HepG2 (cell line): Measurements from ENCODE around the gene SIGLEC1. TPM values are rescaled to one million over a fixed set of nuclear protein-coding genes. Genes with fewer than 3 reads are reported as not detected.

ENCODE experiments used
- ATAC-seq: fragments of 200-7000 bp; cut with Tn5 transposase; 3 replicates; pipeline ENCODE4 v1.9.1; 2020; ENCODE audit warnings: mild to moderate bottlenecking, moderate library complexity
- Bru-seq: library from RNA; stranded (reverse); fragments of 400-500 nt; gene quantifications from one replicate; lab custom pipeline; 2021; lab: Mats Ljungman, UMichigan
- BruChase-seq, 2 experiments: library from RNA; stranded (reverse); fragments of 400-500 nt; gene quantifications; one replicate each; lab custom pipeline; 2021; lab: Mats Ljungman, UMichigan
- BruUV-seq: library from RNA; stranded (reverse); fragments of 400-500 nt; replicated peaks from 2 replicates; lab custom pipeline; 2021; lab: Mats Ljungman, UMichigan
- CTCF ChIA-PET: fragments of 300-600 bp; formaldehyde crosslinking; extraction: SDS; loops from one replicate; lab custom pipeline; 2021; ENCODE audit warnings: low total read pairs, inconsistent platforms, low intra/inter-chr PET ratio; lab: Yijun Ruan, JAX
- POLR2A ChIA-PET: fragments of 350-600 bp; sonication (Branson Sonifier 250); formaldehyde crosslinking; loops from one replicate; lab custom pipeline; 2020; ENCODE audit warnings: antibody characterized with exemption, inconsistent platforms; lab: Yijun Ruan, JAX
- DNase-seq: peaks from one replicate; pipeline ENCODE4 v3.0.0-alpha.2; 2015; ENCODE audit warnings: low spot score
- FAIRE-seq: peaks from 3 replicates; lab custom pipeline; 2011; peaks lifted over from hg19 to GRCh38; lab: Jason Lieb, UNC
- H2AFZ ChIP-seq: one replicate; pipeline ENCODE4 v1.6.1; 2011; ENCODE audit warnings: low read length, inconsistent platforms
- H3K27ac ChIP-seq: fragments of 300-600 bp; 3 replicates; pipeline ENCODE4 v1.8.0; 2011; ENCODE audit warnings: mixed run types, mild to moderate bottlenecking, mixed read lengths, low read length, inconsistent platforms; ENCODE audit not compliant: insufficient read depth; ENCODE audit errors: extremely low read length
- H3K27me3 ChIP-seq, 2 experiments: fragments of 200-600 bp in 1 of 2; 2 replicates in 1 of 2; 3 replicates in 1 of 2; pipeline versions ENCODE4 v1.6.0 to v1.8.0; 2011; ENCODE audit warnings: low read length in 2 of 2, mild to moderate bottlenecking in 2 of 2, moderate library complexity in 2 of 2, inconsistent platforms in 1 of 2; ENCODE audit not compliant: insufficient read depth in 2 of 2, control insufficient read depth in 1 of 2
- H3K36me3 ChIP-seq, 2 experiments: fragments of 200-600 bp in 1 of 2; replicated peaks in 1 of 2; 2 replicates in 1 of 2; 3 replicates in 1 of 2; pipeline versions ENCODE4 v1.5.1 to v1.8.0; 2011; ENCODE audit warnings: low read length in 2 of 2, inconsistent platforms in 1 of 2; ENCODE audit not compliant: insufficient read depth in 2 of 2, control insufficient read depth in 1 of 2
- H3K4me1 ChIP-seq: 2 replicates; pipeline ENCODE4 v1.5.1; 2012; ENCODE audit warnings: low read length, inconsistent platforms; ENCODE audit not compliant: insufficient read depth
- H3K4me2 ChIP-seq: 2 replicates; pipeline ENCODE4 v1.6.0; 2011; ENCODE audit warnings: low read depth, low read length, inconsistent platforms
- H3K4me3 ChIP-seq, 3 experiments: fragments of 200-600 bp in 1 of 3; sonication (generic), shearing (Covaris generic) in 1 of 3; replicated peaks in 1 of 3; 2 replicates each; pipeline ENCODE4 v1.5.1; 2011 to 2016; ENCODE audit warnings: low read length in 3 of 3, inconsistent platforms in 2 of 3, low read depth in 2 of 3, mild to moderate bottlenecking in 2 of 3, control low read depth in 1 of 3, mixed read lengths in 1 of 3; ENCODE audit not compliant: insufficient read depth in 1 of 3
- H3K79me2 ChIP-seq: one replicate; pipeline ENCODE4 v1.6.1; 2011; ENCODE audit warnings: low read length, inconsistent platforms; ENCODE audit not compliant: insufficient read depth
- H3K9ac ChIP-seq: 2 replicates; pipeline ENCODE4 v1.6.0; 2011; ENCODE audit warnings: mild to moderate bottlenecking, low read depth, low read length, inconsistent platforms; ENCODE audit not compliant: insufficient read depth
- H3K9me3 ChIP-seq: 2 replicates; pipeline ENCODE4 v1.5.1; 2012; ENCODE audit warnings: mild to moderate bottlenecking, low read length
- H4K20me1 ChIP-seq: 2 replicates; pipeline ENCODE4 v1.6.0; 2011; ENCODE audit warnings: inconsistent platforms, mild to moderate bottlenecking, low read length, moderate library complexity; ENCODE audit not compliant: insufficient read depth
- CEBPB ChIP-seq: IDR thresholded peaks from 2 replicates; pipeline ENCODE4 v1.6.1; 2011; ENCODE audit warnings: low read depth, low read length, improper control_type of control experiment, borderline replicate concordance
- CEBPG ChIP-seq: IDR thresholded peaks from 2 replicates; pipeline ENCODE4 v1.6.1; 2016
- SOX5 ChIP-seq: IDR thresholded peaks from 2 replicates; pipeline ENCODE4 v1.6.1; 2016; ENCODE audit warnings: borderline replicate concordance
- ZNF724P ChIP-seq: sonication (generic); formaldehyde crosslinking; IDR thresholded peaks from 2 replicates; pipeline ENCODE4 v1.8.0; 2022; ENCODE audit warnings: missing genetic modification reagents, borderline replicate concordance
- WGBS: methylation state at CpG from one replicate; pipeline ENCODE4 v1.1.6; 2017; ENCODE audit warnings: low lambda C conversion rate; 5-methylcytosine and 5-hydroxymethylcytosine counted together
- in situ Hi-C: cut with HindIII; loops from 2 replicates; pipeline ENCODE4 v1.10.0; 2017; ENCODE audit warnings: low pct_unique_long_range_greater_than_20kb; ENCODE audit not compliant: extremely low pct_ligation_motif_present
- intact Hi-C: fragments of 100-400 bp; cut with micrococcal nuclease; formaldehyde crosslinking; loops from one replicate; pipeline ENCODE4 v1.10.0; 2022; ENCODE audit not compliant: unreplicated experiment
- long read RNA-seq, 2 experiments: library from RNA in 1 of 2; library from polyadenylated mRNA in 1 of 2; stranded (forward) in 1 of 2; unstranded in 1 of 2; transcript quantifications; one replicate each; pipeline ENCODE4 v2.0.0, GENCODE V29; 2019 to 2022
- polyA minus RNA-seq, 3 experiments: library from RNA; depleted of rRNA, polyadenylated mRNA; stranded (reverse); fragments of >200 nt; gene quantifications; 2 replicates each; pipeline ENCODE4 v1.2.3, GENCODE V29; 2011; ENCODE audit warnings: low replicate concordance in 1 of 3
- polyA plus RNA-seq, 8 experiments: library from polyadenylated mRNA; depleted of rRNA in 3 of 8; stranded (reverse) in 7 of 8; unstranded in 1 of 8; fragments of >200 nt; fragmentation: Illumina TruSeq in 4 of 8; extraction: Trizol in 4 of 8; gene quantifications; 2 replicates each; pipeline versions ENCODE4 v1.2.1 to v1.2.3, GENCODE V29; 2011 to 2016; ENCODE audit warnings: low read depth in 4 of 8, missing spikeins in 1 of 8, mixed read lengths in 1 of 8; ENCODE audit not compliant: insufficient read depth in 1 of 8
- total RNA-seq, 5 experiments: library from RNA; depleted of rRNA; stranded (reverse); fragments of >200 nt; fragmentation: Illumina TruSeq; extraction: Trizol; gene quantifications; 2 replicates each; pipeline ENCODE4 v1.2.3, GENCODE V29; 2016; ENCODE audit warnings: low read depth in 1 of 5

The SIGLEC1 gene
- total RNA-seq (2016; rRNA removed; fragmentation: Illumina TruSeq; extraction: Trizol) (not detected in 2 replicates), polyA plus RNA-seq (2011; rRNA removed) (0.01 TPM in 1 of 2 replicates, not detected in the other), polyA minus RNA-seq (2011; rRNA and poly(A)+ RNA removed; ENCODE audit: low replicate concordance) (0.05 TPM in 1 of 2 replicates, not detected in the other), Bru-seq, nascent RNA (not detected), BruChase-seq, experiment 1, labeled RNA remaining after a 6-hour chase (not detected), BruChase-seq, experiment 2, labeled RNA remaining after a 2-hour chase (not detected)
- not detected in 2 replicates for total RNA-seq (2016; cell fraction: cytosol; rRNA removed; fragmentation: Illumina TruSeq; extraction: Trizol; ENCODE audit: low read depth)
- not detected in 2 replicates for total RNA-seq (2016; cell fraction: insoluble cytoplasmic fraction; rRNA removed; fragmentation: Illumina TruSeq; extraction: Trizol)
- total RNA-seq (2016; cell fraction: membrane; rRNA removed; fragmentation: Illumina TruSeq; extraction: Trizol): not detected in 2 replicates
- total RNA-seq (2016; cell fraction: nucleus; rRNA removed; fragmentation: Illumina TruSeq; extraction: Trizol): not detected in 2 replicates
- polyA plus RNA-seq (2011; cell fraction: cytosol; rRNA removed): not detected in 2 replicates
- 0.03 and 0.10 TPM in 2 replicates for polyA plus RNA-seq (2011; cell fraction: nucleus; rRNA removed)
- 0.01 TPM in 1 of 2 replicates, not detected in the other for polyA plus RNA-seq (2012)
- polyA plus RNA-seq (2016; cell fraction: cytosol; fragmentation: Illumina TruSeq; extraction: Trizol; ENCODE audit: low read depth): not detected in 2 replicates
- not detected in 2 replicates for polyA plus RNA-seq (2016; cell fraction: insoluble cytoplasmic fraction; fragmentation: Illumina TruSeq; extraction: Trizol; ENCODE audit: low read depth)
- not detected in 2 replicates for polyA plus RNA-seq (2016; cell fraction: membrane; fragmentation: Illumina TruSeq; extraction: Trizol; ENCODE audit: low read depth)
- polyA plus RNA-seq (2016; cell fraction: nucleus; fragmentation: Illumina TruSeq; extraction: Trizol; ENCODE audit: insufficient read depth, low read depth): not detected in 2 replicates
- not detected in 2 replicates for polyA minus RNA-seq (2011; cell fraction: cytosol; rRNA and poly(A)+ RNA removed)
- under 0.01 TPM in 1 of 2 replicates, not detected in the other for polyA minus RNA-seq (2011; cell fraction: nucleus; rRNA and poly(A)+ RNA removed)
- long read RNA-seq, experiment 1: 0 reads
- long read RNA-seq, experiment 2: 0 reads

GRCh38 chr20:3712279-3712873 lies at the start of gene SIGLEC1:
TSS of gene SIGLEC1 (minus strand) at chr20:3712600. CDS start at chr20:3707128, 5,472 bp downstream.
- H3K4me1 ChIP-seq: no peaks in the 10 kb centered on the region
- no peak for FAIRE-seq
- no peak within 1 kb of the TSS for H3K4me2 ChIP-seq
- no peak for ATAC-seq
- no peak for TF ChIP-seq SOX5 (CRISPR knock-in tag)
- peak; percentile 59 for TF ChIP-seq CEBPG (CRISPR knock-in tag)
- TF ChIP-seq ZNF724P (CRISPR knock-in tag): no peak
- TF ChIP-seq CEBPB: peak; percentile 94
- TF ChIP-seq, all 625 proteins: peak for 2
- BruUV-seq: no TSS peak
- ChIA-PET POLR2A (no interaction called here), CTCF (interaction anchor here (1.2 kb wide), 1 partner anchor 36 kb away, joined by 4 read pairs; no protein-coding TSS in a partner anchor)
- Histone ChIP-seq H3K36me3 (no peaks in the 10 kb centered on the region), H3K9me3 (no peaks in the 10 kb centered on the region), H3K27ac (no peak within 1 kb of the TSS), H3K79me2 (no peaks in the 10 kb centered on the region), H3K9ac (no peak within 1 kb of the TSS), H3K27me3 (peaks cover 0 to 29% of the 10 kb centered on the region in 2 experiments), H4K20me1 (no peaks in the 10 kb centered on the region), H2AFZ (no peak within 1 kb of the TSS), H3K4me3 (no peak within 1 kb of the TSS)
- no peak for DNase-seq
- in situ Hi-C loops (loop anchor here (5.0 kb wide), 1 partner anchor 35 kb away; no protein-coding TSS in a partner anchor), intact Hi-C loops (no loop called here)
- WGBS: 37% methylated on average over 15 of the region's 15 CpGs
